Femur (tissue), 1 donor: ENCODE data around the gene TLE4.
A peak's percentile ranks its signal among the peaks of the same experiment; 100 is the strongest.
"Not testable (repeated sequence)": the region's sequence is repeated elsewhere in the genome, so short reads cannot be mapped to it uniquely, and the experiment has no call there.

ENCODE experiments used
- DNase-seq: peaks from one replicate; pipeline ENCODE4 v3.0.0-alpha.2; 2017

The TLE4 gene

DNA sequence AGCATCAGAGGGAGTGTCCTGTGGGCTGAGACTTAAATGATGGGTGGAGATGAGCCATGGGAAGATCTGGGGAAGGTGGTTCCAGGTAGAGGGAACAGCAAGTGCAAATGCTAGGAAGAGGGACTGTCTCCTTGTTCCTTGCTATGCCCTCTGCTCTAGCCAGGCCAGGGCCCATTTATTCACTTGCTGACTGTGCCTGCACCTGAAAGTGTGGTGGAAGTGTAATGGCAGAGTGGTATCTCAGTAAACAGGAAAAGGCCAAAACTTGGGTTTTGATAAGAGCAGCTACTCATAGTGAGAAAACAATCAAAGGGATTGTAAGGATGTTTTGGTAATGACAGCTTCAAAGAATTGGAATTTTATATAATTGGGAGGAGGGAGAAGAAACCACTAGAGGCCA lies 32.4 kb downstream of the TLE4 start:
- DNase-seq, result no peak

DNA sequence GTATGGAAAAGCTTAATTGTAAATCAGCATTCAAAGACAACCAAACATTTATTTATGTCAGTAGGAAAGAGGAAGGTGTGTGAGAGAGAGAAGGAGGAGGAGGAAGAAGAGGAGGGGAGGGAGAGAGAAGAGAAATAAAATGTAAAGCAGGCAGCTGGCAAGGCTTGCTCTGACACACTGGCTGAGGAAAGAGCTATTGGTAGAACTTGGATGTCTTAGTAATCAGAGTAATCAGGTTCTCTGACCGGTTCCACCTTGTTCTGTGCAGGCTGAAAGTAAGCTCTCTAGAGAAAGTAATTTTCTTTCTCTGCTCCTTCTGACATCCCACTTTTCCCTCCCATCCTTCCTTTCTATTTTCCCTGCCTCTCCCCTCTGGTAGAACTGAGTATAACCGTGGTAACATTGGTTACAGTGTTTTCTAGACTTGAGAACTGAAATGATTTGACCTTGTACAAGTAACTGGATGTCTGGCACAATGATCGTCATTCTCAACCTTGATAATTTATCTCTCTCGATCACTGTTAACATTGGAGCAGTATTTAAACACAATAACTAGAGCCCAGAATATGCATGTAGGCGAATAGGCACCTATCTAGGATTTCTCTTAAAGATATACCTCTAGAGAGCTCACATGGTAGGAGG lies 33.3 kb downstream of the TLE4 start:
- no peak for DNase-seq

DNA sequence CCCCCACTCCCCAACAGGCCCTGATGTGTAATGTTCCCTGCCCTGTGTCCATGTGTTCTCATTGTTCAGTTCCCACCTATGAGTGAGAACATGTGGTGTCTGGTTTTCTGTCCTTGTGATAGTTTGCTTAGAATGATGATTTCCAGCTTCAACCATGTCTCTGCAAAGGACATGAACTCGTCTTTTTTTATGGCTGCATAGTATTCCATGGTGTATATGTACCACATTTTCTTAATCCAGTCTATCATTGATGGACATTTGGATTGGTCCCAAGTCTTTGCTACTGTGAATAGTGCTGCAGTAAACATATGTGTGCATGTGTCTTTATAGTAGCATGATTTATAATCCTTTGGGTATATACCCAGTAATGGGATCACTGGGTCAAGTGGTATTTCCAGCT lies 34.8 kb downstream of the TLE4 start:
- not testable (repeated sequence) for DNase-seq

DNA sequence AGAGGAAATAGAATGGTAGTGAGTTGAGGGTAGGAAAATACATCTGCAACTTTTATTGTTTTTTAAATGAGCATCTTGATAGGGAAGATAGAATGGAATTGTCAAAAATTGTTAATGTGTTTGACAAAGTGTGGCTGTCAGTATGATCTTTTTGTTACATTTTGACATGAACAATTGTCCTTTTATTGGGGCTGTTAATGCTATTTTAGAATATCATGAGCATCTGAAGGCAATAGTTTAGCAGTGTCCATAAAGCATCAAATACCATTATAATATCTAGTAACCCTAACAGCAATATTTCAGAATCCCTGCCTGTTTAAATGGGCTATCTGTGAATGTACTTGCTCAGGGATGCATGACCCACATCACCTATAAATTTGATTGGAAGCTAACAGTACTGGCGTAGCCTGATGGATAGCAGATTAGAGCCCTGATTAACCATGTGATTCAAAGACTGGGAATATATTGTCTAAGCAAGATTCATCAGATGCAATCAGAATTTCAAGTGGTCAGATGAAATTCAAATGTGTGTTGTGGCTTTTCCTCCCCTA lies 37.8 kb downstream of the TLE4 start:
- DNase-seq, result no peak

DNA sequence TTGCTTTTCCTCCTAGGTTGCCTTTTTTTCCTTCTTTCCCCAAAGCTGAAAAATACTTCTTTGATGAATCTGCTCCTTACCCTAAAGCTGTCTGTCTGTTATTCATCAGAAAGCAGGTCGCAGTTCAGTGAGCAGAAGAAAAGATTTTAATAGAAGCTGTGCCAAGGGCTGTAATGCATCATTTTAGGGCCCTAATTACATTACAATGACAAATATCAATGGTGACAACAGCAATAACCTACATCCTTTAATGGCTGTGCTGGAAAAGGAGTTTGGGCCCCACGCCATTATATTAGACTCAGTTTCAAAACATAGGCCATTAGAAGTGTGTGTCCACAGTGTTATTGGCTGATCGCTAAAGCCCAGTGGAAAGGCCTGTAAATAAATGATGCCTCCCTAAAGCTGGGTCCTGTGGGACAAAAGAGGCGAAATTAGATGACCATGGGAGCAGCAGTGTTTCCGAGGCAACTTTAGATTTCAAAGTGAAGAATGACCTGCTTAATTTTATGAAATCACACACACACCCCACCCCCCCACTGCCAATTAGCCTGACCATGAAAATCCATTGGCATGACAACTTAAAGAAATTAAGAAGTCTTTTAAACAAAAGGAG lies 38.4 kb downstream of the TLE4 start:
- no peak for DNase-seq

DNA sequence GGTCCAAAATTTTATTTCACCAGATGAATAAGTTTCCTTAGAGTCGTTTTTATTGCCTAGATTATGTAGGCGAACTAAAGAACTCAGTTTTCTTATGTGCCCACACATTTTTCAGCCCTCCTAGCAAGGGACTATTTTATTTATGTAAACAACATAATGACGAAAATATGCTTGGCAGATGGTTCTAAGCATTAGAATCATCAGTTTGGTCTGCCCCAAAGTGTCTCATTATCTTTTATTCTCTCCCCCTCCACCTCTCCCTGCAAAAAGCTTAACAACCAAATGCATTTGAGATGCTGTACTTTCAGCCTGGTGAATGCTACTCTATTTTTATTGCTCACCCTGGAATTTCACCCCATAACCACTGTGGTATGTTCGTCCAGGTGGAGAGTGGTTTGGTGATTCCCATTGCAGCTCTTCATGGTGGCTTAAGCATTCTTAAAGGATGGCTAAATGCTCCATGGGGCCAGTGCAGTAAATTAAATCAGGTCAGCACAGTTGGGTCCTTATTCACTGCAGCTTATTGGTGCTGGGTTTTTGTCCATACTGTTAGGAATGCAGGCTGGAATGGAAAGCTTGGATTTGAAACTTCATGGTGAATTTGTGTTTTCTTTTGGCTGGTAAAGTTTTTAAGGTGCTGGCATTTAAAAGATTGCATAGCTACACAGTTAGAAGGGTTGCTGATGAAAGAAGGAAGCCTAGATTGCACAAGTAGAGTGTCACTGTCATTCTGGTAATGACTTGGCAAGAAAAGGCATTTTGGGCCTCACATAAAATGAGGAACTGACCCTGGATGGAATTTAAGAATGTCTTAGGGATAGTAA lies 39.2 kb downstream of the TLE4 start:
- DNase-seq, result no peak

DNA sequence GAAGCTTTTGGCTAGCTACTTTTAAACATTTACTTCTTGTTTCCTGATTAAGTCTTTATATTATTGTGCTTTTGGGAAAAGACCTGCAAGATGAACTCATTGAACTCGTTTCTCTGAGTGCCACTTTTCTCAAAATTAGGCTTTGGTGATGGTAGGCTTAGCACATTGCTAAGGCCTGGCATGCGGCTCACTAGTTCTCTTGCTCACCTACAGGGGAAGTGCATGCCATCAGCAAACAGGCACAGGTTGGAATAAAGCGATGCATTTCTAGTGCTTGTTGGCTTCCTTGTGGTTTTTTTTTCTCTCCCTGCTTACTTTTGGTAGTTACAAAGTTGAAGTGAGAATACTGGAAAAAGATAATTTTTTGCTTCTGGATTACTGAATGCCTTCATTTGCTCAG lies 41.4 kb downstream of the TLE4 start:
- no peak for DNase-seq

DNA sequence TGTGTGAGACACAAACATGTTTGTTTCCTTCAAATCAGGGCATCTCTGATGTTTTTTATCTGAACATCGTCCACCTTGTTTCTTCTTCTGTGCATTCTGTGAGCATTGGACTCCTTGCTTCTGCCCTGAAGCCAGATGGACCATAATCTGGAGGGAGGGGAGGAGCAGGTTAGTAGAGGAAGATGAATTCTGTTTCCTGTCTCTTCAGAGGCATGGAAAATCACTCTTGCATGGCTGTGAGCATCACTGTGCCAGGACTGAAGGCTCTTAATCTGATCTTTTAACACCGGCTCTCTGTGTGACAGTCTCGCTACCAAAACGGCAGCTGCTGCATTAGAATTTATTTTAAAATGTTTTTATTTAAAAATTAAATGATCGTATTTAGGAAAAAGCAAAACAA lies 43.3 kb downstream of the TLE4 start:
- DNase-seq, result no peak

DNA sequence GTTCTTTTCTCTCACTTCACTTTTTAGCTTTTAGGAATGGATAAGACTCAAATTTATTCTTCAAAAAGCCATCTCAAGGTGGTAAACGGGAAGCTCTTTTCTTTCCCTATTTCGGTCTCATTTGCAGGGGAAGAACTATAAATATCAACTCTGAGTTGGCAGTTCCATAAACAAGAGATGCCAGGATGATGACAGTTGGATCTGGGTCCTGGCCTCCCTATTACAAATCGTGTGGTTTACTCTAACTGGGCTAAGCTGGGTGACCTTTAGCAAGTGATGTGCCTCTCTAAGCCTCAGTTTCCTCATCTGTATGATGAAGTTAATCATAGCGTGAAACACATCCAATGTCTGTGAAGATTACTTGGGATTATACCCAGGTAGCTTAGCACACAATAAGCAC lies 44.2 kb downstream of the TLE4 start:
- no peak for DNase-seq

DNA sequence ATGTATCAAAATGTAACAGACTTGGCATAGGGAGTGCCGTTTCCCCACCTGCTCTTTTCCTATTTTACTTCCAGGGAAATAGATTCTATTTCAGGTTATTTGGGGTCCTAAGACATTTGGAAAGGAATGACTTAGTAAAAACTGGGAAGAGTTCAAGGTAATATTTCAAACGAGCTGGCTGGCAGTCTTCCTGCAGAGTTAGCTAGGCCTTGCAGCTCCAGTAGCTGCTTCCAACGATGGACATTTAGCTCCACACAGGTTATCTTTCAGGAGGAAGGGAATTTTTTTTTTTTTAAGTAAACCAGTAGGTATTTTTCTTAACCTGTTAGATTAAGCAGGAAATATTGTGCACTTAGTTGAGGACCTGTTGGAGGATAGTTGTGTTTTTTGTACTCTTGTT lies 45.2 kb downstream of the TLE4 start:
- no peak for DNase-seq

DNA sequence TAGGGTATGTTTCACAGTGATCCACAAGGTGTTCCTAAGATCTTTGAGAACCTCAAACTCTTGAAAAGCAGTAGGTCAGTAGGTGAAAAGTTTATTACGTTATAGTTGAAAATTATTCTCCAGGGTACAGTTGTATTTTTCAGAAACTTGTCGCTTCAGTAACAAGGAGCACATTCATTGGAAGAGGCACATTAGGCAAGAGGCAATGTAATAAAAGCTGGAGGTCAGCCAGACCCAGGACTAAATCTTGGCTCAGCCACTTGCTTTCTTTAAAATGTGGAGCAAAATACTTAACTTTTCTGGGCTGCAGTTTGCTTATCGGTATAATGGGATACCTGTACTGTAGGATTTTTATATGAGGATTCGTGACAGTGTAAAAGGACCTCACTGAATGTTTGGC lies 45.6 kb downstream of the TLE4 start:
- DNase-seq, result no peak

DNA sequence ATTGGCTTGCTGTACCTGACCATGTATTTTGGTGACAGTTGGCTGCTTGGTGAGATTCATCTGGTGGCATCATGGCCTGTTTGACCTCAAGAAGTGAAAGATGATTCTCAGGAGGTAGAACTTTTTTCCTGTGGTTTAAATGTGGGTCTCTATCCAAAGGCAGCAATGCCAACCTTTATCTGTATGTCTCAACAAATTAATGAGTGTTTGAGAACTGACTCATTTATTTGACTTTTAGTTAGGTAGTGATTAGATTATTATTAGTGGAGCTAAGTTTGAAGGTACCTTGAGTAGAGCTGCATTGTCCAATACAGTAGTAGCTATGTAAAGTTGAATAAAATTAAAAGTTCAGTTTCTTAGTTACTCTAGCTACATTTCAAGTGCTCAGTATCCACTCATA lies 48.2 kb downstream of the TLE4 start:
- no peak for DNase-seq

DNA sequence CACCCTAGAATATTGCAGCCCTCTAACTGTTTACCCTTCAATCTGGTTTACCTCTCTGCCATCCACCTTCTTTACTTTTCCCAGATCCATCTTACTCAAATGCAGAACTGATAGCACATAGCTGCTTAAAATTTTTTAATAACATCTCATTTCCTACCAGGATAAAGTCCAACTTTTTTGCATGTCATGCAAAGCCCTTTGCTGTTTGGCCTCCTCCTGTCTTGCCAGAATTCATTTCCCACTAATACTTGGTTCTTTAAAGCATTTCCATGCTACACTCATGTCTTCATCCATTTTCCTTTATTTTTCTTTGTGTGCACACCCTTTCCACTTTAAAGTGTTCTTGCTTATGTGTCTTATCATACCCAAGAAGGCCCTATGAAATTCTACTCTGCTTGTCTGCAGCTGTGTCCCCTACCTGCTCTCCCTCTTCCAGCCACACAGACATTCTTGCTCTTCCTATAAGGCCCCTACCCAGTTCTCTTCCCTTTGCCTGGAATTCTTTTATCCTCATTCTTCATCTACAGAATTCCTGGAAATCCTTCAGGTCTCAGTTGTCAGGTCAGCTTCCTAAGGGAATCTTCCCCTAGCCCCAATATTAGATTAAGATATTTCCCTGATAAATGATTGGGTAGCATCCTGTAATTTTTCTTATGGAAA lies 50.3 kb downstream of the TLE4 start:
- DNase-seq, result no peak

DNA sequence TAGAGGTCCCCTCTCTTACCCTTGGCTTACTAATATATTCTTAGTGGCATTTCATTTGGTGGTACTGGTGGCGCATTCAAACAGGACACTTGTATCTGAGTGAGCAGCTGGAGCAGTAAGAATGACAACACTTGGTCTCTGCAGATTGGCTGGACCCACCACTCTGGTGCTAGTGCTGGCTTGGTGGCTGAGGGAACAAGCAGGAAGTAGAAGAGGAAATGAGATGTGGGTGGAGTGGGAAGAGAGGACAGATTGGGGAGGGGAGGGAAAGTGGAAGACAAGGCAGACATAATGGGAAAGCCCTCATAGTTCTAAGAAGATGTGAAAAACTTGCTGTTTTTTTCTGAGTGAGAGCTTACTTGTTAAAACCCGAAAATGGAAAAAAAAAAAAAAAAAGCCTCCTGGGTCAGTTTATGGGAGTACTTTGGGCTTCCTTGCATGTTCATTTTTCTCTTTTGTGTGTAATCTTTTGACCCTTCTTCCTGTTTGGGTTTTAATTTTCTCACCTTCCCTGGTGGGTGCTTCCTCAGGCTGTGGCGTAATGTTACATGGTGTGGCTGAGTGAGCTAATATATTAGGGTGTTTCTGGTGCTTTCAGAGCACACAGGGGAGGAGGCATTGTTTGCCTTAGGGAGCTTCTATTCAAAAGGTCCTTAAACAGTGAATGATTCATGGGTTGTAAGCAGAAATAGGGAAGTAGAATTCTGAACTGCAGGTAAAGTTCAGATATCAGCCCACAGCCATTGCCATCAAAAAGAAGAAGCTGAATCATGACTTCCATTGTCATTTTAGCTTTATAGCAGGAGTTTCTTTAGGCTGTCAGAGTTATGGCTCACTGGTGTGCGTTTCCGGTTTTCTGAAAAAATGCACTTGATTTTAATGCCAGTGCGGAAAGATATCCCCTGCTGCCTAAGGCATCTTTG lies 52.3 kb downstream of the TLE4 start:
- DNase-seq, result peak; percentile 34

DNA sequence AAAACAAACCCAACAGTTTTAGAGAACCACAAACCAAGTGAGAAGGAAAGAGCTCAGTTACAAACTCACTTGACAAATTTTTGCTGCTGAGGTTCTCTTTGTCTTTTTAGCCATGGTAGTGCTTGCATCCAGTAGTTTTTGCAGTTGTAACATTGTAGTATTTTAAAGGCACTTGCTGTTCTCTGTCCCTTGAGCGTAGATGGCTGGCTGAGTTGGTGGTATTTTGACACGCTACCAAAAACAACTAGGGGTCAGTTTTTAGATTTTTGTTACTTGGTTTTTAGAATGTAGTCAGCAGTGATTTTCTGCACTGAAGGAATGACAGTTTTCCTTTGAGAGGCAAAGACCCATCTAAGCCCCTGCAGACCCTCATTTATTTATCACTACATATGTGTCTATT lies 58.0 kb downstream of the TLE4 start:
- DNase-seq, result no peak

DNA sequence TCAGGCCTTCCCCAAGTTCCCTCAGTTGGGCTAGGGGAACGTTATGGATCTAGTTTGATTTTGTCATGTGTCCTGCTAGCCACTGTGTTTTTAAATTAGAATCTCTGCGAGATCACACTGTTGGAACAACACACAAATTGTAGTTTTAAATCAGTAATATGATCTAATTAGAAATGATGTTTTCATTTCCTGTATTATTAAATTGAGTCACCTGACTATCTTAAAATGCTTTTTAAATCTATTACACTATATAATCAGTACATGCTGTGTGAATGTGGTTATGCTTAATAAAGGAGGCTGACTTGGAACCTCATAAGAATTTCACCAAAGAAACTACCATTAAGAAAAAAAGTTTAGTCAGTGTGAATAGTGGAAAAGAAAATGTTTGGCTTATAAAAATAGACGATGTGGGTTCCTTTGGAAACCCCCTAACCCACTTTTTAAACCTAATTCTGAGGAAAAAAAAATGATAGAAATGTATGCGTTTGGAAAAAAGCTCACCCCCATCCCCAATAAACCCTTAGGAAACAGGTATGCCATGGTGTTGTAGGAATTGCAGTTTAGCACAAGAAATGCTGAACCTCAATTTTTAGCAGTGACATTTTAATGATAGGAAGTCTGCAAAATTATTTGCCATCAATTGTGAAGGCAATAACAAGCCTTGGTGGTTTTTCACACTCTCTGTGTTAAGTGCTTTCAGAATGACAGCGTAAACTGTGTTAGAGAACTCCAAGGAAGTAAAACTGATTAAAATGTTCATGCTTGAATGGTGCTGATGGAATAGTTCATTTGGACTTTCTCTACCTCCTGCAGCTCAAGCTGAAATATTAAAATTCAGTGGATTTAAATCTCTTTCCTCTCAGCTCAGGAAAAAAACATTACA lies 59.0 kb downstream of the TLE4 start:
- no peak for DNase-seq

DNA sequence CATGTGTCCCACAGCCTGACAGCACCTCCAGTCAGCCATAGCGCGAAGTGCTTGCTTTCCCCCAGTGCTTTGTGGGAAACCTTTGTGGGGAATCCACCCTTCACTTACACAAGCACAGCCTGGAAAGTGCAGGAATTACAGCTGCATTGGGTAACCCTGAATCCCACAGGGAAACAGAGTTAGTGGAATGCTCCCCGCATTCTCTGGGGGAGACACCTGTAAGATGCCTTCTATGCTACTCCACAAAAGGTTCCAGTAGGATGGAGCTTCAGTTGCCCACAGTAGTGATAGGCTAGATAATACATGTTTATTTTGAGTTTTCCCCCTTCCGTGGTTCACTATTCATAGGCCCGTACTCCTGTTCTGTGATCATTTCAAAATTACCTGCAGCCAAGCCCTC lies 60.3 kb downstream of the TLE4 start:
- no peak for DNase-seq

DNA sequence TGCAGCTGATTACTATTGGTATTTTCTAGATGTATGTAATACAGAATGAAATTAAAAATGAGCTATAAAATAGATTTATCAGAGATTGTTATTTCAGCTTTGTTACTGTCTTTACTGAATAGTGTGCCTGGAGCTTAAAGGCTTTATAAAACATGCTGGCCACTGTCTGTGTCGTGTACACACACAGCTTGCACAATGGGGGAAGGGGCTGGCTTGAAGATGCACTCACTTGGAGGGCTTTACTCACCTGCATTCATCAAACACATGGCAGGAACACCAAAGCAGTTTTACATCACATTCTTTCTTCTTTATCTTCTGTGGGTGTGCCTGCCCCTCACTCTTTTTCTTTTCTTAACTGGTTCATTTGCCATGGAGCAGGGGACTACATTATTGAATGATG lies 60.9 kb downstream of the TLE4 start:
- no peak for DNase-seq

DNA sequence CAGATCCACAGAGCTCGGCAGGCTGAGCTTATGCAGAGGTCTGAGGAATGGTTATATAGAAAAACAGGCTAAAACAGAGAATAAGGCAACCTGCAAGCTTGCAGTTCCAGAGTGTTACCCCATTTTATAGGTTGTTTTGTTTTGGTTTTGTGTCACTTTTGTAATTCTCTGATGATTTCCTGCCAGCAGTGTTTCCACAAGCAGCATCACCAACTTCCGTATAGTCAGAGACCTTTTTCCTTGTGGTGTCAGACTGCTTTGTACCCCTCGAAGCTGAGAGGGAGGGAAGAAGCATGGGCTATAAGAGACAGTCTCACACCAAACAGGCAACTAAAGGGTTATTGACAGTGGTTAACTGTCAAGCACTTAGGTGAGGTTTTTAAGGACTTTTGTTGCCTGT lies 61.8 kb downstream of the TLE4 start:
- no peak for DNase-seq

DNA sequence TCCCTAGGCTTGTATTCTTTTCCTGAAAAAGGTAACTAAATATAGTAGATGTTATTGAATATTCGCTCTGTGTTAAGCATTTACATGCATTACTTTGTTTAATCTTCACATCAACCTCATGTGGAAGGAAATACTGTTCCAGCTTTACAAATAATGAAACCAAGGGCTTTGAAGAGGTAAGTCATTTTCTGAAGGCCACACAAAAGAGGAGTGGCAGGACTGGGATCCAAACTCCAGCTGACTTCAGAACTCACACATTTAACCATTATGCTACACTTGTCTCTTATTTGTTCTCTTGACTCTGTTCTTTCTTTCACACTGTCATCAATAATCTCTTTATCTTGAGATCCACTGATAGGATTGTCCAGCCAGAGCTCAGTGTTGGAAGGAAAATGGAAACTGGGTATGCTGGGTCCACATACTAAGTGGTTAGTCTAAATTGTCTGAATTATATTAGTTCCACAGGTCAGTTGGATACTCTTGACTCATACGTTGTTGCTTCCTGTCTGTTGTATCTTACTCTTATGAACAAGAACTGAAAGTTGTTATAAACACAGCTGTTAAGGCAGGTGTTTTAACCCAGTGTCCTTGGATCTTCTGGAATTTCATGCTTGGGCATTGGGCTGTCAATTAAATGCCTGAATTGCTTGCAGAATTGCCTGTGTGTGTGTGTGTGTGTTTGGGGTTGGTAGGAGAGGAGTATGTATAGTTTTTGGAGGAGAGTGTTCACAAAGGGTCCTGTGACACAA lies 65.6 kb downstream of the TLE4 start:
- no peak for DNase-seq

DNA sequence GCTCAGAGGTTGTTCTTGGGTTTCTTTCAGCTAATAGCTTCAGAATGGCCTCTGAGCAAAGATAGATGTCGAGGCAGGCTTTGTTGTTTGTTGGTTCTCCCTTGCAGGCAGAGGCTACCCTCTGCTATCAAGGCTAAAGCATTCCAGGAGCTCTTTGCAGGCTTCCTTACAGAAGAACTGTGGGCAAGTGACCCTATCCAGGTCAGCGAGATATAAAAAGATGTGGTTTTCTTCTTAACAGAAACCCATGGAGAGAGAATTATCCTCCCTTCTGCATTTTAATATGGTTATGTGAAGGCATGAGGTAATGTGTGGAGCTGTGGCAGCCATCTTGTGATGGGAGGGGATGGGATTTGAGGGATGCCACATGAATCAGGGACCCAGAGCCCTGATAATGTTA lies 67.0 kb downstream of the TLE4 start:
- no peak for DNase-seq
